HG02610 (cell line): ENCODE measurements around the gene C1QTNF4.
"Not testable (repeated sequence)": the region's sequence is repeated elsewhere in the genome, so short reads cannot be mapped to it uniquely, and the experiment has no call there.

Experiments used
- ATAC-seq: cut with Tn5 transposase; IDR thresholded peaks from one replicate; pipeline ENCODE4 v1.9.1; 2021; ENCODE audit warnings: mild to moderate bottlenecking, moderate library complexity; ENCODE audit not compliant: unreplicated experiment

Gene C1QTNF4

GRCh38 chr11:47569646-47570045 lies 24.6 kb downstream of the C1QTNF4 start:
- ATAC-seq: no peak

- no peak for ATAC-seq
These were observed 28.0 kb downstream of the C1QTNF4 start for GRCh38 chr11:47566149-47566698.

GRCh38 chr11:47565340-47566148 lies 28.7 kb downstream of the C1QTNF4 start, which contains the start of gene PTPMT1:
TSS of gene PTPMT1 (plus strand) at chr11:47565599. CDS start at chr11:47565623, 24 bp downstream.
- ATAC-seq: peak; percentile 87

GRCh38 chr11:47564933-47565339 lies 29.3 kb downstream of the C1QTNF4 start:
- ATAC-seq: peak; percentile 4

- not testable (repeated sequence) for ATAC-seq
These were observed 29.8 kb downstream of the C1QTNF4 start for GRCh38 chr11:47564366-47564765.

GRCh38 chr11:47562393-47562792 lies 31.8 kb downstream of the C1QTNF4 start:
- ATAC-seq: not testable (repeated sequence)

- ATAC-seq: no peak
These were observed 33.8 kb downstream of the C1QTNF4 start for GRCh38 chr11:47560426-47560825.

GRCh38 chr11:47558695-47559094 lies 35.5 kb downstream of the C1QTNF4 start:
- ATAC-seq: no peak

GRCh38 chr11:47557004-47557403 lies 37.2 kb downstream of the C1QTNF4 start:
- ATAC-seq: not testable (repeated sequence)

- peak; percentile 21 for ATAC-seq
These were observed 40.8 kb downstream of the C1QTNF4 start for GRCh38 chr11:47553406-47553743.

GRCh38 chr11:47552566-47553405 lies 41.4 kb downstream of the C1QTNF4 start, which contains the start of gene CELF1:
TSS of gene CELF1 (minus strand) at chr11:47553132. CDS start at chr11:47499523, 53,609 bp downstream.
- peak; percentile 89 for ATAC-seq

- ATAC-seq: peak; percentile 2
These were observed 42.1 kb downstream of the C1QTNF4 start for GRCh38 chr11:47552056-47552565.

GRCh38 chr11:47551086-47551485 lies 43.1 kb downstream of the C1QTNF4 start:
- no peak for ATAC-seq

- no peak for ATAC-seq
These were observed 43.7 kb downstream of the C1QTNF4 start for GRCh38 chr11:47550288-47551047.

GRCh38 chr11:47546274-47546673 lies 47.9 kb downstream of the C1QTNF4 start:
- ATAC-seq: not testable (repeated sequence)

GRCh38 chr11:47545298-47545697 lies 48.9 kb downstream of the C1QTNF4 start:
- no peak for ATAC-seq

GRCh38 chr11:47541070-47541469 lies 53.1 kb downstream of the C1QTNF4 start:
- ATAC-seq: no peak

- ATAC-seq: no peak
These were observed 54.6 kb downstream of the C1QTNF4 start for GRCh38 chr11:47539681-47540039.
